BLaER1 (cell line): ENCODE data around the gene ZNF534.

Experiments used
- H3K27ac ChIP-seq: shearing (Covaris generic); formaldehyde crosslinking; 2 replicates; pipeline ENCODE4 v1.8.1; 2022
- H3K27me3 ChIP-seq: shearing (Covaris generic); formaldehyde crosslinking; 2 replicates; pipeline ENCODE4 v1.8.1; 2022
- H3K36me3 ChIP-seq: shearing (Covaris generic); formaldehyde crosslinking; 2 replicates; pipeline ENCODE4 v1.8.1; 2022
- H3K4me1 ChIP-seq: shearing (Covaris generic); formaldehyde crosslinking; 2 replicates; pipeline ENCODE4 v1.8.1; 2022
- H3K4me2 ChIP-seq: shearing (Covaris generic); formaldehyde crosslinking; 2 replicates; pipeline ENCODE4 v1.8.1; 2022
- H3K4me3 ChIP-seq: shearing (Covaris generic); formaldehyde crosslinking; 2 replicates; pipeline ENCODE4 v1.8.1; 2022
- H3K9ac ChIP-seq: shearing (Covaris generic); formaldehyde crosslinking; 2 replicates; pipeline ENCODE4 v1.8.1; 2022
- H3K9me3 ChIP-seq: shearing (Covaris generic); formaldehyde crosslinking; 2 replicates; pipeline ENCODE4 v1.8.1; 2022
- H4K20me1 ChIP-seq: shearing (Covaris generic); formaldehyde crosslinking; 2 replicates; pipeline ENCODE4 v1.8.1; 2022
- Cebpa-rat ChIP-seq: shearing (Covaris generic); IDR thresholded peaks from 2 replicates; pipeline ENCODE4 v1.8.1; 2022

The ZNF534 gene

GRCh38 chr19:52428937-52429336 is at the start of gene ZNF534:
Gene ZNF534 (plus strand): TSS chr19:52429148. CDS start chr19:52431475, 2,327 bp downstream.
- Histone ChIP-seq H4K20me1 (no peaks in the 10 kb centered on the region), H3K27me3 (no peaks in the 10 kb centered on the region), H3K4me2 (no peak within 1 kb of the TSS), H3K4me3 (no peak within 1 kb of the TSS), H3K9ac (no peak within 1 kb of the TSS), H3K36me3 (peaks cover 44% of the 10 kb centered on the region), H3K4me1 (no peaks in the 10 kb centered on the region), H3K9me3 (peaks cover 96% of the 10 kb centered on the region), H3K27ac (no peak within 1 kb of the TSS)
- no peak for TF ChIP-seq Cebpa-rat

GRCh38 chr19:52391135-52391534 is 37.8 kb upstream of the ZNF534 start:
- Histone ChIP-seq H3K4me2 (no peak overlapping the region), H3K27me3 (no peaks in the 10 kb centered on the region), H3K36me3 (peaks cover 89% of the 10 kb centered on the region), H3K4me3 (no peak overlapping the region), H3K9ac (no peak overlapping the region), H3K4me1 (peaks cover 2% of the 10 kb centered on the region; the same call in 1 of the 2 replicates), H3K9me3 (peaks cover 90% of the 10 kb centered on the region), H3K27ac (no peak overlapping the region), H4K20me1 (no peaks in the 10 kb centered on the region)
- no peak for TF ChIP-seq Cebpa-rat

GRCh38 chr19:52397310-52398080 is 31.5 kb upstream of the ZNF534 start, which contains the start of gene ZNF528:
Gene ZNF528 (plus strand): TSS chr19:52397849. CDS start chr19:52402014, 4,165 bp downstream.
- peaks cover 59% of the 10 kb centered on the region for H3K9me3 ChIP-seq
- peak within 1 kb of the TSS; percentile 90 for H3K27ac ChIP-seq
- peaks cover 71% of the 10 kb centered on the region for H3K36me3 ChIP-seq
- peak within 1 kb of the TSS; percentile 86 for H3K4me2 ChIP-seq
- H4K20me1 ChIP-seq, result no peaks in the 10 kb centered on the region
- H3K4me1 ChIP-seq, result peaks cover 24% of the 10 kb centered on the region
- H3K9ac ChIP-seq, result peak within 1 kb of the TSS; percentile 87
- TF ChIP-seq Cebpa-rat, result no peak
- no peaks in the 10 kb centered on the region for H3K27me3 ChIP-seq
- peak within 1 kb of the TSS; percentile 72 for H3K4me3 ChIP-seq

GRCh38 chr19:52398081-52398441 is 30.9 kb upstream of the ZNF534 start:
- H3K9ac ChIP-seq, result peak overlapping the region; percentile 87

GRCh38 chr19:52410276-52410675 is 18.7 kb upstream of the ZNF534 start:
- H3K9me3 ChIP-seq, result peaks cover 91% of the 10 kb centered on the region
- no peaks in the 10 kb centered on the region for H3K27me3 ChIP-seq
- no peaks in the 10 kb centered on the region for H4K20me1 ChIP-seq
- H3K4me1 ChIP-seq, result no peaks in the 10 kb centered on the region
- no peak overlapping the region for H3K27ac ChIP-seq
- peaks cover 100% of the 10 kb centered on the region for H3K36me3 ChIP-seq
- no peak overlapping the region for H3K4me2 ChIP-seq
- no peak for TF ChIP-seq Cebpa-rat
- H3K9ac ChIP-seq, result no peak overlapping the region
- no peak overlapping the region for H3K4me3 ChIP-seq

More at GRCh38 chr19:52398081-52398441, 30.9 kb upstream of the ZNF534 start:
- Histone ChIP-seq H3K36me3 (peaks cover 71% of the 10 kb centered on the region), H3K4me2 (peak overlapping the region; percentile 86), H3K9me3 (peaks cover 63% of the 10 kb centered on the region), H3K4me1 (peaks cover 24% of the 10 kb centered on the region), H3K27me3 (no peaks in the 10 kb centered on the region), H3K4me3 (peak overlapping the region; percentile 72), H4K20me1 (no peaks in the 10 kb centered on the region), H3K27ac (peak overlapping the region; percentile 90)
- TF ChIP-seq Cebpa-rat, result no peak

GRCh38 chr19:52415711-52416110 is 13.2 kb upstream of the ZNF534 start:
- no peaks in the 10 kb centered on the region for H4K20me1 ChIP-seq
- H3K27me3 ChIP-seq, result no peaks in the 10 kb centered on the region
- no peaks in the 10 kb centered on the region for H3K4me1 ChIP-seq
- no peak overlapping the region for H3K9ac ChIP-seq
- no peak overlapping the region for H3K4me2 ChIP-seq
- H3K36me3 ChIP-seq, result peaks cover 60% of the 10 kb centered on the region
- no peak overlapping the region for H3K4me3 ChIP-seq
- H3K27ac ChIP-seq, result no peak overlapping the region
- TF ChIP-seq Cebpa-rat, result no peak
- H3K9me3 ChIP-seq, result peaks cover 96% of the 10 kb centered on the region

GRCh38 chr19:52442179-52442578 is 13.2 kb downstream of the ZNF534 start:
- H3K9me3 ChIP-seq, result peaks cover 94% of the 10 kb centered on the region
- peaks cover 19% of the 10 kb centered on the region for H3K36me3 ChIP-seq
- no peak overlapping the region for H3K4me2 ChIP-seq
- no peaks in the 10 kb centered on the region for H4K20me1 ChIP-seq
- no peaks in the 10 kb centered on the region for H3K4me1 ChIP-seq
- no peak for TF ChIP-seq Cebpa-rat
- no peaks in the 10 kb centered on the region for H3K27me3 ChIP-seq
- H3K9ac ChIP-seq, result no peak overlapping the region
- H3K4me3 ChIP-seq, result no peak overlapping the region
- H3K27ac ChIP-seq, result no peak overlapping the region

GRCh38 chr19:52444506-52444905 is 15.6 kb downstream of the ZNF534 start:
- Histone ChIP-seq H3K4me2 (no peak overlapping the region), H3K4me3 (no peak overlapping the region), H4K20me1 (no peaks in the 10 kb centered on the region), H3K36me3 (no peaks in the 10 kb centered on the region), H3K9ac (no peak overlapping the region), H3K4me1 (no peaks in the 10 kb centered on the region), H3K27me3 (no peaks in the 10 kb centered on the region), H3K9me3 (peaks cover 86% of the 10 kb centered on the region), H3K27ac (no peak overlapping the region)
- TF ChIP-seq Cebpa-rat, result no peak

GRCh38 chr19:52451241-52451640 is 22.3 kb downstream of the ZNF534 start:
- H3K9ac ChIP-seq, result no peak overlapping the region

GRCh38 chr19:52453324-52454094 is 24.6 kb downstream of the ZNF534 start, which contains the start of gene ZNF578:
Gene ZNF578 (plus strand): TSS chr19:52453553. CDS start chr19:52501846, 48,293 bp downstream.
- no peak within 1 kb of the TSS for H3K27ac ChIP-seq

More at GRCh38 chr19:52451241-52451640, 22.3 kb downstream of the ZNF534 start:
- Histone ChIP-seq H3K4me3 (no peak overlapping the region), H4K20me1 (no peaks in the 10 kb centered on the region), H3K27me3 (no peaks in the 10 kb centered on the region), H3K36me3 (no peaks in the 10 kb centered on the region), H3K4me1 (no peaks in the 10 kb centered on the region), H3K9me3 (peaks cover 89% of the 10 kb centered on the region), H3K27ac (no peak overlapping the region), H3K4me2 (no peak overlapping the region)
- no peak for TF ChIP-seq Cebpa-rat

More at GRCh38 chr19:52453324-52454094, 24.6 kb downstream of the ZNF534 start, which contains the start of gene ZNF578:
- Histone ChIP-seq H3K27me3 (no peaks in the 10 kb centered on the region), H3K9ac (no peak within 1 kb of the TSS), H3K36me3 (0 out of 2 replicates have a peak, but pooled peaks cover 8% of the 10 kb centered on the region), H3K4me2 (no peak within 1 kb of the TSS), H3K9me3 (peaks cover 95% of the 10 kb centered on the region), H3K4me1 (no peaks in the 10 kb centered on the region), H3K4me3 (no peak within 1 kb of the TSS), H4K20me1 (no peaks in the 10 kb centered on the region)
- no peak for TF ChIP-seq Cebpa-rat
